Loucy (cell line): ENCODE measurements around the gene AMBRA1.
A peak's percentile ranks its signal among the peaks of the same experiment; 100 is the strongest.

Experiments
- H2AFZ ChIP-seq: fragments of 200-600 bp; sonication (generic); 2 replicates; pipeline ENCODE4 v1.6.0; 2016; ENCODE audit warnings: antibody characterized with exemption, mild to moderate bottlenecking, low read length, moderate library complexity
- H3F3A ChIP-seq: fragments of 200-600 bp; 2 replicates; pipeline ENCODE4 v1.6.0; 2016; ENCODE audit warnings: antibody characterized with exemption, low read depth, mild to moderate bottlenecking
- H3K27me3 ChIP-seq: fragments of 200-600 bp; sonication (generic); 2 replicates; pipeline ENCODE4 v1.6.1; 2014; ENCODE audit warnings: low read length, mild to moderate bottlenecking; ENCODE audit not compliant: insufficient read depth, poor library complexity, severe bottlenecking
- H3K36me3 ChIP-seq: fragments of 200-600 bp; sonication (generic); 2 replicates; pipeline ENCODE4 v1.6.1; 2016; ENCODE audit warnings: low read length; ENCODE audit not compliant: insufficient read depth
- H3K4me1 ChIP-seq: fragments of 200-600 bp; sonication (generic); 2 replicates; pipeline ENCODE4 v1.5.1; 2014; ENCODE audit warnings: low read length, mild to moderate bottlenecking; ENCODE audit not compliant: insufficient read depth, poor library complexity, severe bottlenecking
- H3K4me2 ChIP-seq: fragments of 200-600 bp; sonication (generic); 2 replicates; pipeline ENCODE4 v1.6.0; 2014; ENCODE audit warnings: antibody characterized with exemption, low read length, low read depth, mild to moderate bottlenecking; ENCODE audit not compliant: poor library complexity, severe bottlenecking
- H3K4me3 ChIP-seq: fragments of 200-600 bp; sonication (generic); 2 replicates; pipeline ENCODE4 v1.5.1; 2014; ENCODE audit warnings: low read length, mild to moderate bottlenecking, mixed read lengths; ENCODE audit not compliant: poor library complexity, severe bottlenecking
- H3K79me2 ChIP-seq: fragments of 200-600 bp; sonication (generic); 2 replicates; pipeline ENCODE4 v1.6.1; 2014; ENCODE audit warnings: low read length; ENCODE audit not compliant: insufficient read depth
- H3K9ac ChIP-seq: fragments of 200-600 bp; sonication (generic); 2 replicates; pipeline ENCODE4 v1.6.0; 2014; ENCODE audit warnings: mild to moderate bottlenecking, low read depth, low read length, moderate library complexity; ENCODE audit not compliant: poor library complexity, severe bottlenecking
- H3K9me2 ChIP-seq: fragments of 200-600 bp; sonication (generic); replicated peaks from 2 replicates; pipeline ENCODE4 v1.6.1; 2016; ENCODE audit warnings: low read depth, low read length, mixed read lengths
- H3K9me3 ChIP-seq: fragments of 200-600 bp; sonication (generic); 2 replicates; pipeline ENCODE4 v1.6.1; 2014; ENCODE audit warnings: mild to moderate bottlenecking, antibody characterized with exemption, low read length, low read depth; ENCODE audit not compliant: insufficient read depth
- H4K20me1 ChIP-seq: fragments of 200-600 bp; sonication (generic); 2 replicates; pipeline ENCODE4 v1.6.0; 2014; ENCODE audit warnings: antibody characterized with exemption, low read length, mild to moderate bottlenecking; ENCODE audit not compliant: insufficient read depth, poor library complexity, severe bottlenecking
- CTCF ChIP-seq: fragments of 200-600 bp; sonication (generic); conservative IDR thresholded peaks from 2 replicates; pipeline ENCODE4 v1.5.1; 2014; ENCODE audit warnings: mild to moderate bottlenecking, antibody characterized with exemption, low read length
- EZH2phosphoT487 ChIP-seq: fragments of 200-600 bp; IDR thresholded peaks from 2 replicates; pipeline ENCODE4 v1.6.1; 2018; ENCODE audit warnings: antibody characterized with exemption, mild to moderate bottlenecking, moderate library complexity, borderline replicate concordance

AMBRA1 gene

DNA sequence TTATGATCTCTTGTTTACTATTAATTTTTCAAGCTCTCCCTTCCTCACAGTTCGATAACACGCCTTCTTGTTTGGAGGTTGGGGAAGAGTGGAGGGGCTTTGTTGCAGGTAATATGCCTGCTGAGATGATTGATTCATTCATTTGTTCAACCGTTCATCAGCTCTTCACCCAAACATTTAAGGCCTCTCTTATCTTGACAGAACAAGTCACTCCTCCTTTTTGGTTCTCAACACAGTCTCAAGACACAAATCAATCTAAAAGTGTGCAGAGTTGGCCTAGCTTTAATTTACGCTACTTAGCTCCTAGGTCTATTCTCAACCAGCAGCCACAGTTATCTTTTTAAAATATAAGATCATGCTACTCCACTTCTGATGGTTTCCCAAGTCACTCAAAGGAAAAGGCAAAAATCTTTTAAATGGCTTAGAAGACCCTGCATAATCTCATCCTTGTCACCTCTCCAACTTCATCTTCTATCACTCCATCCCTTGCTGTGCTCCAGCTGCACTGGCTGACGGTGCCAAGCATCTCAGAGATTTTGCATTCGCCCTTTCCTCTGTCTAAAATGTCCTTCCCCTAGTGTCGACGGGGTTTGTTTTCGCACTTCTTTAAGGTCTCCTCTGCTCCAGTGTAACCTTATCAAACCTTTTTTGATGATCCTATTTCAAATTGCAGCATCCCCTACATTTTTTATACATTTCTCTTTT lies 60.3 kb downstream of the AMBRA1 start:
- no peak overlapping the region for H2AFZ ChIP-seq
- H3K4me3 ChIP-seq = no peak overlapping the region
- H3K79me2 ChIP-seq = peaks cover 76% of the 10 kb centered on the region

GRCh38 chr11:46529928-46530574 lies 63.8 kb downstream of the AMBRA1 start:
- H3K4me2 ChIP-seq = no peak overlapping the region
- no peaks in the 10 kb centered on the region for H3F3A ChIP-seq
- H3K9me3 ChIP-seq = no peaks in the 10 kb centered on the region
- no peak overlapping the region for H3K9ac ChIP-seq
- no peak overlapping the region for H2AFZ ChIP-seq
- TF ChIP-seq EZH2phosphoT487 = no peak
- no peak for TF ChIP-seq CTCF
- peaks cover 77% of the 10 kb centered on the region for H3K79me2 ChIP-seq
- H3K36me3 ChIP-seq = no peaks in the 10 kb centered on the region
- no peak overlapping the region for H3K4me3 ChIP-seq
- H3K4me1 ChIP-seq = peaks cover 16% of the 10 kb centered on the region
- H4K20me1 ChIP-seq = peaks cover 22% of the 10 kb centered on the region
- no peaks in the 10 kb centered on the region for H3K9me2 ChIP-seq
- H3K27me3 ChIP-seq = no peaks in the 10 kb centered on the region

More for the DNA sequence above, 60.3 kb downstream of the AMBRA1 start:
- H3K9me2 ChIP-seq = no peaks in the 10 kb centered on the region
- H3F3A ChIP-seq = no peaks in the 10 kb centered on the region
- TF ChIP-seq EZH2phosphoT487 (no peak), CTCF (no peak)
- H3K36me3 ChIP-seq = no peaks in the 10 kb centered on the region
- H3K4me2 ChIP-seq = no peak overlapping the region
- H3K9ac ChIP-seq = no peak overlapping the region
- H3K4me1 ChIP-seq = no peaks in the 10 kb centered on the region
- no peaks in the 10 kb centered on the region for H3K9me3 ChIP-seq
- H3K27me3 ChIP-seq = no peaks in the 10 kb centered on the region
- peaks cover 38% of the 10 kb centered on the region for H4K20me1 ChIP-seq

- Histone ChIP-seq H2AFZ (no peak overlapping the region), H3K9me3 (no peaks in the 10 kb centered on the region), H3K36me3 (no peaks in the 10 kb centered on the region), H3F3A (no peaks in the 10 kb centered on the region), H3K4me2 (no peak overlapping the region), H3K79me2 (peaks cover 77% of the 10 kb centered on the region), H3K9ac (no peak overlapping the region), H3K27me3 (no peaks in the 10 kb centered on the region), H3K4me1 (peaks cover 16% of the 10 kb centered on the region), H3K9me2 (no peaks in the 10 kb centered on the region), H4K20me1 (peaks cover 22% of the 10 kb centered on the region), H3K4me3 (no peak overlapping the region)
- TF ChIP-seq EZH2phosphoT487 (no peak), CTCF (peak; percentile 96)
Measured at GRCh38 chr11:46529095-46529905, 64.5 kb downstream of the AMBRA1 start.
